Prostate gland (tissue), 2 donors: ENCODE results near the gene POLR1B. TPM values are rescaled to one million over a fixed set of nuclear protein-coding genes. Genes with fewer than 3 reads are reported as not detected.

Experiments
- DNase-seq: peaks from one replicate; pipeline ENCODE4 v3.0.0-alpha.2; 2019; ENCODE audit warnings: low spot score
- H3K27ac ChIP-seq, 2 donors: fragments of 200-600 bp; sonication (generic); 2 replicates each; pipeline ENCODE4 v1.5.1; 2017 to 2019
- H3K27me3 ChIP-seq: fragments of 200-600 bp; sonication (generic); replicated peaks from 2 replicates; pipeline ENCODE4 v1.5.1; 2019; ENCODE audit not compliant: insufficient read depth
- H3K36me3 ChIP-seq, 2 donors: fragments of 200-600 bp; sonication (generic); 1 replicate in 1 of 2; 2 replicates in 1 of 2; pipeline versions ENCODE4 v1.5.1 to v1.8.1; 2017 to 2019
- H3K4me1 ChIP-seq: fragments of 200-600 bp; sonication (generic); replicated peaks from 2 replicates; pipeline ENCODE4 v1.5.1; 2019
- H3K4me3 ChIP-seq, 2 donors: fragments of 200-600 bp; sonication (generic); 2 replicates each; pipeline ENCODE4 v1.5.1; 2017 to 2019
- H3K9me3 ChIP-seq: fragments of 200-600 bp; sonication (generic); 2 replicates; pipeline ENCODE4 v1.5.1; 2017
- POLR2A ChIP-seq: fragments of 450-650 bp; IDR thresholded peaks from one replicate; pipeline ENCODE4 v1.6.1; 2016; ENCODE audit warnings: antibody characterized with exemption, mild to moderate bottlenecking
- POLR2AphosphoS5 ChIP-seq: sonication (generic); formaldehyde crosslinking; IDR thresholded peaks from one replicate; pipeline ENCODE4 v1.6.1; 2017; ENCODE audit warnings: antibody characterized with exemption
- WGBS: methylation state at CpG from one replicate; pipeline ENCODE4 v1.1.5; 2018; 5-methylcytosine and 5-hydroxymethylcytosine counted together
- intact Hi-C: fragments of 100-400 bp; cut with DNase I; formaldehyde crosslinking; loops from one replicate; pipeline ENCODE4 v1.14.2; 2022
- total RNA-seq, 2 donors: library from RNA; depleted of rRNA; stranded (reverse); fragments of >200 nt; gene quantifications; one replicate each; pipeline ENCODE4 v1.1.0, GENCODE V29; 2016
- TF ChIP-seq, protein P1 (sequence below), 4 experiments: fragments of 200-600 bp in 2 of 4; fragments of 450-650 bp in 2 of 4; sonication (generic) in 2 of 4; IDR thresholded peaks; 1 replicate in 3 of 4; 2 replicates in 1 of 4; pipeline ENCODE4 v1.5.1; 2016 to 2019; ENCODE audit warnings: antibody characterized with exemption in 4 of 4, mild to moderate bottlenecking in 2 of 4, moderate library complexity in 2 of 4

POLR1B gene
- total RNA-seq, 2 donors from 2014 or later = 13.1 to 14.0 TPM

DNA sequence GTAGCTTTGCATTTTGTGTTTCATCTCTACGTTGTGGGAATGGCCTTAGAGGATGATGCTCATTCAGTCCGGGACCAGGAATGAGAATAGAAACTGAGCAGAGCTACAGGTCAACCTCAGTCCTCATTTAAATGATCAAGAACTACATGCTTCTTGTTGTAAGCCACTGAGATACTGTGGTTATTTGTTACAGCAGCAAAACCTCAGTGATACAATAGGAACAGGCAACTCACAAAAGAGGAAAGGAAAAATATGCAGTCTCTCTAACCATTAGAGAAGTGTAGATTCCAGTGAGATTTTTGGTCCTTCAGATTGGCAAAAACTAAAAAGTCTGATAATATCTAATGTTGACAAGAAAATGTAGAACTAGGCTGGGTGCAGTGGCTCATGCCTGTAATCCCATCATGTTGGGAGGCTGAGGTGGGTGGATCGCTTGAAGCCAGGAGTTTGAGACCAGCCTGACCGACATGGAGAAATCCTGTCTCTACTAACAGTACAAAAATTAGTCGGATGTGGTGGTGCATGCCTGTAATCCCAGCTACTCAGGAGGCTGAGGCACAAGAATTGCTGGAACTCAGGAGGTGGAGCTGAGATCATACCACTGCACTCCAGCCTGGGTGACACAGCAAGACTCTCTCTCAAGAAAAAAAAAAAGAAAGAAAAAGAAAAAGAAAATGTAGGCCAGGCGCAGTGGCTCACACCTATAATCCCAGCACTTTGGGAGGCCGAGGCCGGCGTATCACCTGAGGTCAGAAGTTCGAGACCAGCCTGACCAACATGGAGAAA lies 55.5 kb downstream of the POLR1B start:
- DNase-seq = no peak
- 92% methylated on average over 10 of the region's 10 CpGs for whole genome bisulfite sequencing

DNA sequence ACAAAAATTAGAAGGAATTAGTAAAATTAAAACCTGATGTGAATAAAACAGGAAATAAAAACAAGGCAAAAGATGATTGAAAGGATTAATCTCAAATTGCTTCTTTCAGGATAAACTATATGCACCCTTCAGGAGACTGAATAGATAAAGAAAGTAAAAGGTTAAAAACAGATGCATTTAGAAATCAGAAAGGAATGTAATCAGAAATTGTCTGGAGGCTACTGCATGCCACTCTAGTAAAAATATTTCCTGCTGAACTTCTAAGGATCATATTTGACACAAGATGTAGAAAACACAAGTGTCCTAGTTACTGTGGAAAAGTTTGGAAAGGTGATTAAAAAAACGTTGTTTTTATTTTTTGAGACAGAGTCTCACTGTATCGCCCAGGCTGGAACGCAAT lies 58.4 kb downstream of the POLR1B start:
- no peak for DNase-seq
- H3K4me3 ChIP-seq = no peak overlapping the region
- intact Hi-C loops = no loop called here
- H3K4me1 ChIP-seq = no peaks in the 10 kb centered on the region
- H3K36me3 ChIP-seq = no peaks in the 10 kb centered on the region
- no peaks in the 10 kb centered on the region for H3K27me3 ChIP-seq
- H3K9me3 ChIP-seq = no peaks in the 10 kb centered on the region
- 73% methylated on average over 3 of the region's 3 CpGs for WGBS
- TF ChIP-seq, protein P1, sequence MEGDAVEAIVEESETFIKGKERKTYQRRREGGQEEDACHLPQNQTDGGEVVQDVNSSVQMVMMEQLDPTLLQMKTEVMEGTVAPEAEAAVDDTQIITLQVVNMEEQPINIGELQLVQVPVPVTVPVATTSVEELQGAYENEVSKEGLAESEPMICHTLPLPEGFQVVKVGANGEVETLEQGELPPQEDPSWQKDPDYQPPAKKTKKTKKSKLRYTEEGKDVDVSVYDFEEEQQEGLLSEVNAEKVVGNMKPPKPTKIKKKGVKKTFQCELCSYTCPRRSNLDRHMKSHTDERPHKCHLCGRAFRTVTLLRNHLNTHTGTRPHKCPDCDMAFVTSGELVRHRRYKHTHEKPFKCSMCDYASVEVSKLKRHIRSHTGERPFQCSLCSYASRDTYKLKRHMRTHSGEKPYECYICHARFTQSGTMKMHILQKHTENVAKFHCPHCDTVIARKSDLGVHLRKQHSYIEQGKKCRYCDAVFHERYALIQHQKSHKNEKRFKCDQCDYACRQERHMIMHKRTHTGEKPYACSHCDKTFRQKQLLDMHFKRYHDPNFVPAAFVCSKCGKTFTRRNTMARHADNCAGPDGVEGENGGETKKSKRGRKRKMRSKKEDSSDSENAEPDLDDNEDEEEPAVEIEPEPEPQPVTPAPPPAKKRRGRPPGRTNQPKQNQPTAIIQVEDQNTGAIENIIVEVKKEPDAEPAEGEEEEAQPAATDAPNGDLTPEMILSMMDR (IDR thresholded peaks at IDR 0.05) = no peak
- TF ChIP-seq POLR2A = no peak
- H3K27ac ChIP-seq = no peak overlapping the region

More for the DNA sequence above, 55.5 kb downstream of the POLR1B start:
- Histone ChIP-seq H3K27me3 (no peaks in the 10 kb centered on the region), H3K36me3 (no peaks in the 10 kb centered on the region), H3K27ac (no peak overlapping the region), H3K4me3 (no peak overlapping the region), H3K4me1 (no peaks in the 10 kb centered on the region), H3K9me3 (no peaks in the 10 kb centered on the region)
- TF ChIP-seq POLR2A = no peak
- TF ChIP-seq, protein P1 (IDR thresholded peaks at IDR 0.05) = no peak
- TF ChIP-seq POLR2AphosphoS5 = no peak
- intact Hi-C loops = no loop called here

DNA sequence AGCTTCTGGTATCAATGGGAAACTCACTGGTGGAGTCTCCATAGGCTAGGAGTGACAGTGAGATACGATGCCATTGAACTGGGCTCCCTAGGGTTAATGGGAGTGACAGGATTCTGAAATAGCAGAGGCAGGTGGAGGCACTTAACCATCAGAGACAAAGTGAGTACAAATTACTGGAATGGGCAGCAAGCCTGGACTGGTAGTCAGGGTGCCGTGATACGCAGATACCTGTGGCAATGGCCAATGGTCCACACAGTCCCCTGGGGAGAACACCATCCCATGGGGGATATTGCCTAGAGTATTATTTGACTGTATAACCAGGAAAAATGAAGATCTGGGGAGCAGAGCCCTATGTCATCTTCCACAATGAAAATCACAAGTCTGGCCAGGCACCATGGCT lies 59.5 kb downstream of the POLR1B start:
- 91% methylated on average over 3 of the region's 3 CpGs for WGBS
- no peaks in the 10 kb centered on the region for H3K36me3 ChIP-seq
- H3K9me3 ChIP-seq = no peaks in the 10 kb centered on the region
- H3K4me3 ChIP-seq = no peak overlapping the region
- intact Hi-C loops = no loop called here
- no peak overlapping the region for H3K27ac ChIP-seq
- TF ChIP-seq POLR2A = no peak
- TF ChIP-seq POLR2AphosphoS5 = no peak
- TF ChIP-seq, protein P1 (IDR thresholded peaks at IDR 0.05) = no peak
- DNase-seq = no peak
- no peaks in the 10 kb centered on the region for H3K27me3 ChIP-seq
- no peaks in the 10 kb centered on the region for H3K4me1 ChIP-seq

DNA sequence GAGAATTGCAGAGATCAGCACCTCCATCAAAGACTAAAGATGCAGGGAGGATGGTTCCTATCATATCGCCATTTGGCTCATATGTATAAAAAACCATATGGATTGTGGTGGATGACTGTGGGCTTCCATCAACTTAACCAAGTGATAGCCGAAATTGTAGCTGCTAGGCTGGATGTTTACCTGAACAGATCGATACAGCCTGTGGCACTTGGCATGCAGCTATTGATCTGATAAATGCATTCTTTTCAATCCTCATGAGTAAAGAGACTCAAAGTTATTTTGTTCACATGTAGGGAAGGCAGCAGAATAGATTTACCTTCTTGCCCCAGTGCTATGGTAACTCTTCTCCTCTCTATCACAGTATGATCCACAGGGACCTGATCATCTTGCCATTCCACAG lies 60.7 kb downstream of the POLR1B start:
- Histone ChIP-seq H3K27ac (no peak overlapping the region), H3K9me3 (no peaks in the 10 kb centered on the region), H3K4me1 (no peaks in the 10 kb centered on the region), H3K4me3 (no peak overlapping the region), H3K36me3 (no peaks in the 10 kb centered on the region), H3K27me3 (no peaks in the 10 kb centered on the region)
- intact Hi-C loops = no loop called here
- TF ChIP-seq POLR2AphosphoS5 = no peak
- WGBS = 77% methylated on average over 3 of the region's 3 CpGs
- DNase-seq = no peak

DNA sequence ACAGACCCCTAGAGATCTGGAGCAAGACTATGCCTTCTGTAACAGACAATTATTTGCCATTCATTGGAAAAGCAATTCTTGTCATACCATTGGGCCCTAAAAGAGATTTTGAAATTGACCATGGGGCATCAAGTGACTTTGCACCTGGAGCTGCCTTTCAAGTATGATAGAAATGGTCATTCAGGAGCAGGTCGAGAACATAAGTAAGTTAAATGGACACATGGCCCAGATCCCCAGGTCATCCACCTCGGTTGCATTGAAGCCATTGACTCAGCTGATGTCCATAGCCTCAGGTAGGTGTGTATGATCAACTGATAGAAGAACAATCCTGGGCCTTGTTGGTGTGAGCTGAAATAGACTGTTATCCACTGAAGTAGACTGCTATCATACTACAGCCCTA lies 61.5 kb downstream of the POLR1B start:
- DNase-seq = no peak
- no peaks in the 10 kb centered on the region for H3K36me3 ChIP-seq
- no peaks in the 10 kb centered on the region for H3K27me3 ChIP-seq
- intact Hi-C loops = no loop called here
- no peak overlapping the region for H3K4me3 ChIP-seq
- H3K9me3 ChIP-seq = no peaks in the 10 kb centered on the region
- no peaks in the 10 kb centered on the region for H3K4me1 ChIP-seq
- no peak for TF ChIP-seq POLR2A
- TF ChIP-seq, protein P1 (IDR thresholded peaks at IDR 0.05) = no peak
- no peak for TF ChIP-seq POLR2AphosphoS5
- no peak overlapping the region for H3K27ac ChIP-seq
- WGBS = 94% methylated on average over 2 of the region's 2 CpGs
